HCT116 (cell line): ENCODE measurements around the gene G6PC2.

Source experiments
- ATF3 ChIP-seq: IDR thresholded peaks from 2 replicates; pipeline ENCODE4 v1.6.1; 2012
- CBX3 ChIP-seq: IDR thresholded peaks from 2 replicates; pipeline ENCODE4 v1.6.1; 2012; ENCODE audit warnings: low read depth
- CEBPB ChIP-seq: IDR thresholded peaks from 2 replicates; pipeline ENCODE4 v1.6.1; 2012; ENCODE audit warnings: low read depth
- CTCF ChIP-seq, 3 experiments: fragments of 200-600 bp in 1 of 3; sonication (generic) in 1 of 3; IDR thresholded peaks in 2 of 3; conservative IDR thresholded peaks in 1 of 3; 2 replicates each; pipeline ENCODE4 v1.5.1; 2012 to 2017; ENCODE audit warnings: low read depth in 2 of 3, low read length in 2 of 3, antibody characterized with exemption in 1 of 3, borderline replicate concordance in 1 of 3, control low read depth in 1 of 3, mild to moderate bottlenecking in 1 of 3, mixed read lengths in 1 of 3, mixed run types in 1 of 3, moderate library complexity in 1 of 3; ENCODE audit not compliant: insufficient read depth in 1 of 3
- EZH2 ChIP-seq: fragments of 200-600 bp; sonication (generic); IDR thresholded peaks from 2 replicates; pipeline ENCODE4 v1.6.1; 2017; ENCODE audit warnings: antibody characterized with exemption, mixed run types
- EZH2phosphoT487 ChIP-seq: fragments of 200-600 bp; IDR thresholded peaks from 2 replicates; pipeline ENCODE4 v1.6.1; 2018; ENCODE audit warnings: antibody characterized with exemption, borderline replicate concordance
- MAX ChIP-seq: IDR thresholded peaks from 2 replicates; pipeline ENCODE4 v1.6.1; 2012
- POLR2A ChIP-seq: IDR thresholded peaks from 2 replicates; pipeline ENCODE4 v1.7.0; 2011; ENCODE audit warnings: borderline replicate concordance; ENCODE audit not compliant: insufficient read depth, insufficient read length; ENCODE audit errors: extremely low read depth
- POLR2AphosphoS5 ChIP-seq: IDR thresholded peaks from 2 replicates; pipeline ENCODE4 v1.6.1; 2011; ENCODE audit warnings: mild to moderate bottlenecking, low read depth, low read length, moderate library complexity
- SP1 ChIP-seq: IDR thresholded peaks from 2 replicates; pipeline ENCODE4 v1.6.1; 2012; ENCODE audit warnings: low read depth
- YY1 ChIP-seq: IDR thresholded peaks from 2 replicates; pipeline ENCODE4 v1.6.1; 2011; ENCODE audit warnings: low read length, low read depth, moderate library complexity, mild to moderate bottlenecking; ENCODE audit not compliant: insufficient replicate concordance; ENCODE audit errors: extremely low read depth

- TF ChIP-seq CEBPB (no peak), CTCF (IDR thresholded peaks at IDR 0.05 in 2 of 3, conservative IDR thresholded peaks at IDR 0.05 in 1 of 3; ENCODE audit: borderline replicate concordance in 1 of 3, insufficient read depth in 1 of 3, low read depth in 2 of 3, low read length in 2 of 3) (no peak), CBX3 (no peak), MAX (no peak), YY1 (no peak), EZH2 (no peak), SP1 (no peak), EZH2phosphoT487 (no peak), POLR2A (no peak), ATF3 (no peak), POLR2AphosphoS5 (no peak)
Measured at GRCh38 chr2:168939061-168939460, 38.0 kb downstream of the G6PC2 start.
